Activated B cell treated with CpG ODN at 0.5 μM for 24 hours (primary cell): ENCODE measurements around the gene RNF166. TPM values are rescaled to one million over a fixed set of nuclear protein-coding genes. Genes with fewer than 3 reads are reported as not detected.

Source experiments
- ATAC-seq: fragments of 200-7000 bp; cut with Tn5 transposase; one replicate; pipeline ENCODE4 v1.10.0; 2021; ENCODE audit warnings: low read depth, mild to moderate bottlenecking, moderate library complexity
- CTCF ChIA-PET: fragments of 350-600 bp; sonication (Branson Sonifier 250); formaldehyde crosslinking; loops from one replicate; lab custom pipeline; 2021; ENCODE audit warnings: antibody characterized with exemption; lab: Charles Lee
- POLR2A ChIA-PET: fragments of 350-600 bp; sonication (Branson Sonifier 250); formaldehyde crosslinking; loops from one replicate; lab custom pipeline; 2021; ENCODE audit warnings: antibody characterized with exemption; lab: Charles Lee
- DNase-seq: peaks from one replicate; pipeline ENCODE4 v3.0.0; 2022
- H3K27ac Mint-ChIP-seq: one replicate; pipeline ENCODE4 v1.8.0; 2020; ENCODE audit warnings: mixed read lengths
- H3K27me3 Mint-ChIP-seq: one replicate; pipeline ENCODE4 v1.8.0; 2021; ENCODE audit warnings: mixed read lengths
- H3K36me3 Mint-ChIP-seq: one replicate; pipeline ENCODE4 v1.8.0; 2021; ENCODE audit warnings: low read depth, mixed read lengths
- H3K4me1 Mint-ChIP-seq: one replicate; pipeline ENCODE4 v1.8.0; 2021; ENCODE audit warnings: mixed read lengths
- H3K4me3 Mint-ChIP-seq: one replicate; pipeline ENCODE4 v1.8.0; 2020; ENCODE audit warnings: mild to moderate bottlenecking, mixed read lengths
- H3K9me3 Mint-ChIP-seq: one replicate; pipeline ENCODE4 v1.8.0; 2020; ENCODE audit warnings: mixed read lengths
- CTCF ChIP-seq: fragments of 200-600 bp; IDR thresholded peaks from one replicate; pipeline ENCODE4 v1.8.0; 2022; ENCODE audit warnings: antibody characterized with exemption, mild to moderate bottlenecking
- intact Hi-C: fragments of 100-400 bp; cut with micrococcal nuclease; formaldehyde crosslinking; loops from one replicate; pipeline ENCODE4 v1.15.1; 2024
- total RNA-seq: library from RNA; stranded (reverse); gene quantifications from 2 replicates; pipeline ENCODE4 v1.2.3, GENCODE V29; 2022

Gene RNF166
- total RNA-seq, 1 donor from 2014 or later = 45.3 TPM

GRCh38 chr16:88753191-88753590, 47.0 kb upstream of the RNF166 start:
- Mint-ChIP-seq H3K27me3 (no peaks in the 10 kb centered on the region), H3K27ac (no peak overlapping the region), H3K4me1 (peaks cover 26% of the 10 kb centered on the region), H3K4me3 (no peak overlapping the region), H3K9me3 (no peaks in the 10 kb centered on the region), H3K36me3 (peaks cover 5% of the 10 kb centered on the region)
- ATAC-seq (no peak), DNase-seq (no peak)
- TF ChIP-seq CTCF = no peak
- CTCF ChIA-PET = interaction anchor here (1.2 to 2.1 kb wide), 2 partner anchors 10 to 16 kb away, joined by 6 read pairs; no protein-coding TSS in a partner anchor
- intact Hi-C loops = no loop called here
- POLR2A ChIA-PET = no interaction called here

- TF ChIP-seq CTCF = no peak
- H3K4me3 Mint-ChIP-seq = no peak overlapping the region
- intact Hi-C loops = no loop called here
- no peak for DNase-seq
- H3K9me3 Mint-ChIP-seq = no peaks in the 10 kb centered on the region
- POLR2A ChIA-PET = interaction anchor here (0.6 kb wide), 1 partner anchor 119 kb away, joined by 3 read pairs; no protein-coding TSS in a partner anchor
- no peak for ATAC-seq
- CTCF ChIA-PET = interaction anchor here (1.2 to 2.1 kb wide), 2 partner anchors 9 to 15 kb away, joined by 3 to 6 read pairs; no protein-coding TSS in a partner anchor
- peaks cover 5% of the 10 kb centered on the region for H3K36me3 Mint-ChIP-seq
- H3K27ac Mint-ChIP-seq = no peak overlapping the region
- no peaks in the 10 kb centered on the region for H3K27me3 Mint-ChIP-seq
- H3K4me1 Mint-ChIP-seq = peaks cover 31% of the 10 kb centered on the region
Measured at GRCh38 chr16:88752386-88753002, 46.3 kb upstream of the RNF166 start.

GRCh38 chr16:88750854-88751253, 44.6 kb upstream of the RNF166 start:
- Mint-ChIP-seq H3K27ac (no peak overlapping the region), H3K9me3 (no peaks in the 10 kb centered on the region), H3K4me3 (no peak overlapping the region), H3K4me1 (peaks cover 47% of the 10 kb centered on the region), H3K27me3 (no peaks in the 10 kb centered on the region), H3K36me3 (peaks cover 5% of the 10 kb centered on the region)
- POLR2A ChIA-PET = interaction anchor here (0.7 kb wide), 1 partner anchor 14 kb away, joined by 4 read pairs; no protein-coding TSS in a partner anchor
- CTCF ChIA-PET = interaction anchor here (1.3 kb wide), 1 partner anchor 62 kb away, joined by 3 read pairs; no protein-coding TSS in a partner anchor
- TF ChIP-seq CTCF = no peak
- intact Hi-C loops = no loop called here
- ATAC-seq (no peak), DNase-seq (no peak)

- Mint-ChIP-seq H3K4me1 (peaks cover 60% of the 10 kb centered on the region), H3K27ac (no peak overlapping the region), H3K9me3 (no peaks in the 10 kb centered on the region), H3K36me3 (peaks cover 5% of the 10 kb centered on the region), H3K4me3 (no peak overlapping the region), H3K27me3 (no peaks in the 10 kb centered on the region)
- ATAC-seq (no peak), DNase-seq (no peak)
- ChIA-PET POLR2A (interaction anchor here (0.8 kb wide), 1 partner anchor 61 kb away, joined by 3 read pairs; no protein-coding TSS in a partner anchor), CTCF (interaction anchor here (0.9 kb wide), 1 partner anchor 14 kb away, joined by 3 read pairs; no protein-coding TSS in a partner anchor)
- intact Hi-C loops = no loop called here
- TF ChIP-seq CTCF = no peak
Measured at GRCh38 chr16:88749358-88749757, 43.1 kb upstream of the RNF166 start.

GRCh38 chr16:88748364-88748763, 42.2 kb upstream of the RNF166 start:
- Mint-ChIP-seq H3K4me1 (peaks cover 66% of the 10 kb centered on the region), H3K36me3 (peaks cover 5% of the 10 kb centered on the region), H3K27me3 (no peaks in the 10 kb centered on the region), H3K9me3 (no peaks in the 10 kb centered on the region), H3K27ac (peak overlapping the region; percentile 46), H3K4me3 (no peak overlapping the region)
- TF ChIP-seq CTCF = no peak
- CTCF ChIA-PET = interaction anchor here (0.9 to 3.7 kb wide), 2 partner anchors 11 to 15 kb away, joined by 3 to 33 read pairs; no protein-coding TSS in a partner anchor
- ATAC-seq = no peak
- DNase-seq = no peak
- intact Hi-C loops = no loop called here
- POLR2A ChIA-PET = no interaction called here
